ELF-1 (cell line): ENCODE data around the gene NUP42.

Experiments
- DNase-seq: peaks from one replicate; pipeline ENCODE4 v3.0.0-alpha.2; 2016; ENCODE audit warnings: low read depth, low spot score

NUP42 gene

GRCh38 chr7:23232966-23233365 is 51.1 kb downstream of the NUP42 start:
- DNase-seq = no peak

- no peak for DNase-seq
Measured at GRCh38 chr7:23234569-23235296, 52.9 kb downstream of the NUP42 start.

GRCh38 chr7:23235813-23236221 is 54.0 kb downstream of the NUP42 start:
- no peak for DNase-seq

GRCh38 chr7:23237000-23237399 is 55.2 kb downstream of the NUP42 start:
- no peak for DNase-seq

- DNase-seq = no peak
Measured at GRCh38 chr7:23238983-23239652, 57.3 kb downstream of the NUP42 start.

- no peak for DNase-seq
Measured at GRCh38 chr7:23239698-23240097, 57.9 kb downstream of the NUP42 start.

GRCh38 chr7:23242321-23242720 is 60.5 kb downstream of the NUP42 start:
- DNase-seq = no peak

- DNase-seq = no peak
Measured at GRCh38 chr7:23242935-23243334, 61.1 kb downstream of the NUP42 start.

- no peak for DNase-seq
Measured at GRCh38 chr7:23246555-23246954, 64.7 kb downstream of the NUP42 start, which contains the start of gene GPNMB. TSS of gene GPNMB (plus strand) at chr7:23246775. CDS start at chr7:23246858, 83 bp downstream.

GRCh38 chr7:23247046-23247602 is 65.3 kb downstream of the NUP42 start:
- peak; percentile 39 for DNase-seq

GRCh38 chr7:23247603-23248335 is 65.9 kb downstream of the NUP42 start:
- peak; percentile 52 for DNase-seq

GRCh38 chr7:23249486-23249885 is 67.6 kb downstream of the NUP42 start:
- no peak for DNase-seq
